IMR-90 (cell line): Measurements from ENCODE around the gene OSBPL3. TPM values are rescaled to one million over a fixed set of nuclear protein-coding genes. Genes with fewer than 3 reads are reported as not detected.

Source experiments
- ATAC-seq: fragments of 200-7000 bp; cut with Tn5 transposase; 2 replicates; pipeline ENCODE4 v1.9.1; 2020; ENCODE audit warnings: low read depth, mild to moderate bottlenecking, moderate library complexity
- BruUV-seq: library from RNA; stranded (reverse); fragments of 400-500 nt; replicated peaks from 2 replicates; lab custom pipeline; 2021; lab: Mats Ljungman, UMichigan
- CTCF ChIA-PET: fragments of 300-600 bp; formaldehyde crosslinking; extraction: SDS; loops from one replicate; lab custom pipeline; 2021; ENCODE audit warnings: antibody characterized with exemption; lab: Yijun Ruan, JAX
- POLR2A ChIA-PET: fragments of 300-600 bp; sonication (Branson Sonifier 250); formaldehyde crosslinking; loops from one replicate; lab custom pipeline; 2022; ENCODE audit warnings: antibody characterized with exemption; ENCODE audit not compliant: unreplicated experiment; lab: Charles Lee
- DNase-seq: peaks from one replicate; pipeline ENCODE4 v3.0.0; 2013
- H2AFZ ChIP-seq: replicated peaks from 2 replicates; pipeline ENCODE3; 2013; ENCODE audit warnings: low read length, mild to moderate bottlenecking; ENCODE audit not compliant: poor library complexity
- H2AK5ac ChIP-seq: 2 replicates; pipeline ENCODE4 v1.6.1; 2013; ENCODE audit warnings: low read depth, low read length, inconsistent platforms
- H2AK9ac ChIP-seq: replicated peaks from 2 replicates; pipeline ENCODE3; 2013; ENCODE audit warnings: mild to moderate bottlenecking, low read depth, low read length, moderate library complexity; ENCODE audit not compliant: poor library complexity
- H2BK120ac ChIP-seq: 2 replicates; pipeline ENCODE4 v1.6.1; 2013; ENCODE audit warnings: low read depth, low read length, inconsistent platforms
- H2BK15ac ChIP-seq: 3 replicates; pipeline ENCODE4 v1.6.1; 2013; ENCODE audit warnings: low read depth, low read length, inconsistent platforms
- H2BK20ac ChIP-seq: 2 replicates; pipeline ENCODE4 v1.6.1; 2013; ENCODE audit warnings: low read depth, mild to moderate bottlenecking, inconsistent platforms, low read length, moderate library complexity
- H2BK5ac ChIP-seq: 2 replicates; pipeline ENCODE4 v1.6.1; 2013; ENCODE audit warnings: mild to moderate bottlenecking, low read depth, low read length, inconsistent platforms; ENCODE audit not compliant: poor library complexity, severe bottlenecking
- H3K14ac ChIP-seq: replicated peaks from 2 replicates; pipeline ENCODE4 v1.6.1; 2013; ENCODE audit warnings: low read depth, low read length, inconsistent platforms
- H3K18ac ChIP-seq: 2 replicates; pipeline ENCODE4 v1.6.1; 2013; ENCODE audit warnings: low read depth, low read length, control low read depth
- H3K23ac ChIP-seq: 2 replicates; pipeline ENCODE4 v1.6.1; 2013; ENCODE audit warnings: low read depth, low read length, inconsistent platforms
- H3K27ac ChIP-seq: 2 replicates; pipeline ENCODE4 v1.5.1; 2013; ENCODE audit warnings: mild to moderate bottlenecking, control low read depth, low read length; ENCODE audit not compliant: insufficient read depth
- H3K27me3 ChIP-seq: 2 replicates; pipeline ENCODE4 v1.6.1; 2013; ENCODE audit warnings: low read length; ENCODE audit not compliant: control insufficient read depth, insufficient read depth
- H3K36me3 ChIP-seq: 2 replicates; pipeline ENCODE4 v1.6.1; 2013; ENCODE audit warnings: low read length, mixed read lengths; ENCODE audit not compliant: control insufficient read depth, insufficient read depth
- H3K4ac ChIP-seq: 2 replicates; pipeline ENCODE4 v1.6.1; 2013; ENCODE audit warnings: low read depth, low read length, inconsistent platforms
- H3K4me1 ChIP-seq: 2 replicates; pipeline ENCODE4 v1.6.1; 2013; ENCODE audit warnings: low read length, mixed read lengths; ENCODE audit not compliant: control insufficient read depth, insufficient read depth
- H3K4me2 ChIP-seq: 2 replicates; pipeline ENCODE4 v1.6.1; 2013; ENCODE audit warnings: low read depth, mild to moderate bottlenecking, control low read depth, low read length, moderate library complexity
- H3K4me3 ChIP-seq: 2 replicates; pipeline ENCODE4 v1.5.1; 2013; ENCODE audit warnings: low read depth, mild to moderate bottlenecking, control low read depth, low read length, moderate library complexity; ENCODE audit not compliant: insufficient read depth
- H3K56ac ChIP-seq: 2 replicates; pipeline ENCODE4 v1.6.1; 2013; ENCODE audit warnings: low read length, inconsistent platforms; ENCODE audit not compliant: insufficient read depth; ENCODE audit errors: extremely low read depth
- H3K79me1 ChIP-seq, 2 experiments: 2 replicates each; pipeline ENCODE4 v1.6.1; 2013; ENCODE audit warnings: low read length in 2 of 2, inconsistent platforms in 1 of 2, low read depth in 1 of 2
- H3K9ac ChIP-seq: 2 replicates; pipeline ENCODE4 v1.6.1; 2013; ENCODE audit warnings: low read depth, low read length, control low read depth
- H3K9me1 ChIP-seq: 2 replicates; pipeline ENCODE4 v1.6.1; 2013; ENCODE audit warnings: low read length, inconsistent platforms; ENCODE audit not compliant: insufficient read depth
- H3K9me3 ChIP-seq: 2 replicates; pipeline ENCODE4 v1.6.1; 2013; ENCODE audit warnings: low read length; ENCODE audit not compliant: control insufficient read depth, insufficient read depth
- H4K20me1 ChIP-seq: 2 replicates; pipeline ENCODE4 v1.6.1; 2013; ENCODE audit warnings: low read length, inconsistent platforms; ENCODE audit not compliant: insufficient read depth
- H4K5ac ChIP-seq: 2 replicates; pipeline ENCODE4 v1.6.1; 2013; ENCODE audit warnings: mild to moderate bottlenecking, low read depth, low read length, control low read depth
- H4K8ac ChIP-seq, 2 experiments: 2 replicates each; pipeline ENCODE4 v1.6.1; 2013; ENCODE audit warnings: low read depth in 2 of 2, low read length in 2 of 2, control low read depth in 1 of 2, inconsistent platforms in 1 of 2
- H4K91ac ChIP-seq: 2 replicates; pipeline ENCODE4 v1.6.1; 2013; ENCODE audit warnings: low read depth, low read length, inconsistent platforms; ENCODE audit not compliant: insufficient read depth
- CEBPB ChIP-seq: IDR thresholded peaks from 2 replicates; pipeline ENCODE4 v1.6.1; 2012; ENCODE audit warnings: low read depth, low read length, improper control_type of control experiment
- CHD1 ChIP-seq: IDR thresholded peaks from 2 replicates; pipeline ENCODE4 v1.6.1; 2012; ENCODE audit warnings: low read depth, low read length, improper control_type of control experiment
- CTCF ChIP-seq: conservative IDR thresholded peaks from 2 replicates; pipeline ENCODE4 v1.5.1; 2012; ENCODE audit warnings: mild to moderate bottlenecking, low read depth, low read length, improper control_type of control experiment
- FOS ChIP-seq: fragments of 150-350 bp; IDR thresholded peaks from 2 replicates; pipeline ENCODE4 v1.6.1; 2016; ENCODE audit warnings: low read depth, low read length
- MAFK ChIP-seq: IDR thresholded peaks from 2 replicates; pipeline ENCODE4 v1.6.1; 2012; ENCODE audit warnings: low read depth, low read length, improper control_type of control experiment
- RCOR1 ChIP-seq: IDR thresholded peaks from 2 replicates; pipeline ENCODE4 v1.6.1; 2012; ENCODE audit warnings: mild to moderate bottlenecking, low read length, improper control_type of control experiment; ENCODE audit not compliant: insufficient replicate concordance
- SMC3 ChIP-seq: fragments of 150-350 bp; IDR thresholded peaks from 2 replicates; pipeline ENCODE4 v1.6.1; 2016; ENCODE audit warnings: low read depth, mild to moderate bottlenecking, antibody characterized with exemption, low read length, moderate library complexity
- dilution Hi-C: fragments of 300-500 bp; cut with HindIII; formaldehyde crosslinking; loops from one replicate; pipeline ENCODE4 v1.14.3; 2018; ENCODE audit warnings: low sequenced_read_pairs; ENCODE audit not compliant: unreplicated experiment
- in situ Hi-C: fragments of 300-500 bp; cut with MboI; formaldehyde crosslinking; loops from 3 replicates; pipeline ENCODE4 v1.14.3; 2019; ENCODE audit warnings: low sequenced_read_pairs, inconsistent platforms, mixed read lengths
- intact Hi-C: fragments of 100-400 bp; cut with micrococcal nuclease; formaldehyde crosslinking; loops from 2 replicates; pipeline ENCODE4 v1.10.0; 2022
- polyA plus RNA-seq, 3 experiments: library from polyadenylated mRNA; depleted of rRNA; stranded (reverse); fragments of >200 nt; gene quantifications; 2 replicates each; pipeline ENCODE4 v1.2.3, GENCODE V29; 2012; ENCODE audit warnings: low replicate concordance in 1 of 3
- total RNA-seq: library from RNA; depleted of rRNA; stranded (reverse); fragments of >200 nt; gene quantifications from 2 replicates; pipeline ENCODE4 v1.2.3, GENCODE V29; 2012

Gene OSBPL3
- total and polyA plus RNA-seq, 2 of the 4 experiments (the other 2 are of a cell fraction) = 18.0 to 29.9 TPM

GRCh38 chr7:24972991-24973390 lies 7.0 kb downstream of the OSBPL3 start:
- H3K14ac ChIP-seq = no peak overlapping the region
- 0 out of 2 replicates have a peak, but pooled peaks have one; percentile 8 for TF ChIP-seq CEBPB
- TF ChIP-seq MAFK = no peak
- no peak for TF ChIP-seq SMC3
- no peak for TF ChIP-seq CTCF
- TF ChIP-seq FOS = peak; percentile 29; the same call in 1 of the 2 replicates
- TF ChIP-seq RCOR1 = no peak
- no peak for TF ChIP-seq CHD1
- H2BK5ac ChIP-seq = peak overlapping the region; percentile 99
- H3K18ac ChIP-seq = peak overlapping the region; percentile 56; the same call in 1 of the 2 replicates
- intact Hi-C loops (loop anchor here (10.0 kb wide), 1 partner anchor 48 kb away; no protein-coding TSS in a partner anchor), dilution Hi-C loops (no loop called here), in situ Hi-C loops (no loop called here)
- no peak overlapping the region for H2AK5ac ChIP-seq
- no peaks in the 10 kb centered on the region for H3K27me3 ChIP-seq
- DNase-seq (peak; percentile 87), ATAC-seq (peak; percentile 55)
- no peak overlapping the region for H2BK20ac ChIP-seq
- H3K23ac ChIP-seq = no peak overlapping the region; the same call in 1 of the 2 replicates
- ChIA-PET CTCF (interaction anchor here (0.5 to 1.1 kb wide), 3 partner anchors 13 to 150 kb away, joined by 3 read pairs; no protein-coding TSS in a partner anchor), POLR2A (interaction anchor here (0.6 kb wide), 1 partner anchor 21 kb away, joined by 3 read pairs; no protein-coding TSS in a partner anchor)
- H3K9me1 ChIP-seq = peaks cover 17% of the 10 kb centered on the region
- no peaks in the 10 kb centered on the region for H3K9me3 ChIP-seq
- peak overlapping the region; percentile 43; the same call in 1 of the 2 replicates for H3K27ac ChIP-seq
- H3K4me3 ChIP-seq = no peak overlapping the region
- H2AK9ac ChIP-seq = no peak overlapping the region
- peak overlapping the region in 1 of 2 experiments; percentile 33; a peak in 1 of 4 replicates for H4K8ac ChIP-seq
- H3K79me1 ChIP-seq = peaks cover 18 to 63% of the 10 kb centered on the region in 2 experiments
- peaks cover 25% of the 10 kb centered on the region for H3K4me1 ChIP-seq
- H2AFZ ChIP-seq = no peak overlapping the region
- H3K4ac ChIP-seq = no peak overlapping the region
- H4K20me1 ChIP-seq = no peaks in the 10 kb centered on the region
- no peak overlapping the region for H3K56ac ChIP-seq
- peak overlapping the region; percentile 21; the same call in 1 of the 2 replicates for H3K4me2 ChIP-seq
- no peak overlapping the region for H2BK15ac ChIP-seq
- H3K9ac ChIP-seq = no peak overlapping the region
- no TSS peak for BruUV-seq
- H4K5ac ChIP-seq = no peak overlapping the region
- no peaks in the 10 kb centered on the region for H3K36me3 ChIP-seq
- H2BK120ac ChIP-seq = peak overlapping the region; percentile 23; the same call in 1 of the 2 replicates
- no peak overlapping the region for H4K91ac ChIP-seq
